Caco-2 (cell line): ENCODE results near the gene ATF2. TPM values are rescaled to one million over a fixed set of nuclear protein-coding genes. Genes with fewer than 3 reads are reported as not detected.

Experiments
- BruUV-seq: library from RNA; stranded (reverse); fragments of 400-500 nt; replicated peaks from 2 replicates; lab custom pipeline; 2021; lab: Mats Ljungman, UMichigan
- CTCF ChIA-PET: fragments of 300-600 bp; sonication (Branson Sonifier 250); formaldehyde crosslinking; loops from one replicate; lab custom pipeline; 2022; ENCODE audit warnings: antibody characterized with exemption; lab: Charles Lee
- POLR2A ChIA-PET: fragments of 300-600 bp; sonication (Branson Sonifier 250); formaldehyde crosslinking; loops from one replicate; lab custom pipeline; 2022; ENCODE audit warnings: antibody characterized with exemption; lab: Charles Lee
- DNase-seq, 2 experiments: peaks; one replicate each; pipeline versions ENCODE4 v3.0.0 to v3.0.0-alpha.2; 2020 to 2022
- H3K27me3 ChIP-seq: replicated peaks from 2 replicates; pipeline ENCODE4 v1.6.0; 2011; ENCODE audit warnings: low read length; ENCODE audit not compliant: control insufficient read depth, insufficient read depth
- H3K36me3 ChIP-seq: 2 replicates; pipeline ENCODE4 v1.5.1; 2011; ENCODE audit warnings: low read length; ENCODE audit not compliant: control insufficient read depth, insufficient read depth
- H3K4me1 ChIP-seq: fragments of 250-450 bp; sonication (Bioruptor Pico); 2 replicates; pipeline ENCODE4 v1.5.1; 2020; ENCODE audit warnings: mild to moderate bottlenecking
- H3K4me3 ChIP-seq: 2 replicates; pipeline ENCODE4 v1.5.1; 2011; ENCODE audit warnings: low read depth, mild to moderate bottlenecking, control low read depth, low read length
- H3K9me3 ChIP-seq: fragments of 250-450 bp; sonication (Bioruptor Pico); 2 replicates; pipeline ENCODE4 v1.5.1; 2020; ENCODE audit warnings: mild to moderate bottlenecking, moderate library complexity
- H3K27ac Mint-ChIP-seq: one replicate; pipeline ENCODE4 v1.8.0; 2022; ENCODE audit warnings: mixed read lengths; ENCODE audit not compliant: unreplicated experiment
- H3K27me3 Mint-ChIP-seq: one replicate; pipeline ENCODE4 v1.8.0; 2022; ENCODE audit warnings: mixed read lengths; ENCODE audit not compliant: insufficient read depth, unreplicated experiment
- H3K36me3 Mint-ChIP-seq: one replicate; pipeline ENCODE4 v1.8.0; 2022; ENCODE audit warnings: mild to moderate bottlenecking, mixed read lengths; ENCODE audit not compliant: insufficient read depth, unreplicated experiment
- H3K4me1 Mint-ChIP-seq: one replicate; pipeline ENCODE4 v1.8.0; 2022; ENCODE audit warnings: low read depth, mixed read lengths; ENCODE audit not compliant: unreplicated experiment
- H3K4me3 Mint-ChIP-seq: one replicate; pipeline ENCODE4 v1.8.0; 2022; ENCODE audit warnings: mild to moderate bottlenecking, moderate library complexity, mixed read lengths; ENCODE audit not compliant: unreplicated experiment
- H3K9me3 Mint-ChIP-seq: one replicate; pipeline ENCODE4 v1.8.0; 2022; ENCODE audit warnings: mixed read lengths; ENCODE audit not compliant: unreplicated experiment
- intact Hi-C: fragments of 100-400 bp; cut with micrococcal nuclease; formaldehyde crosslinking; loops from one replicate; pipeline ENCODE4 v1.10.0; 2022; ENCODE audit not compliant: unreplicated experiment
- total RNA-seq: library from RNA; stranded (reverse); gene quantifications from 2 replicates; pipeline ENCODE4 v1.2.3, GENCODE V29; 2022
- TF ChIP-seq, protein P1 (sequence below), 2 experiments: fragments of 200-600 bp in 1 of 2; IDR thresholded peaks; 1 replicate in 1 of 2; 2 replicates in 1 of 2; pipeline versions ENCODE4 v1.5.1 to v1.8.0; 2011 to 2022; ENCODE audit warnings: antibody characterized with exemption in 1 of 2, control low read depth in 1 of 2, inconsistent platforms in 1 of 2, low read depth in 1 of 2, low read length in 1 of 2, mild to moderate bottlenecking in 1 of 2, moderate library complexity in 1 of 2; ENCODE audit not compliant: insufficient read depth in 1 of 2, severe bottlenecking in 1 of 2, unreplicated experiment in 1 of 2

ATF2 gene
- total RNA-seq, 1 experiment from 2014 or later, result 47.1 TPM

DNA sequence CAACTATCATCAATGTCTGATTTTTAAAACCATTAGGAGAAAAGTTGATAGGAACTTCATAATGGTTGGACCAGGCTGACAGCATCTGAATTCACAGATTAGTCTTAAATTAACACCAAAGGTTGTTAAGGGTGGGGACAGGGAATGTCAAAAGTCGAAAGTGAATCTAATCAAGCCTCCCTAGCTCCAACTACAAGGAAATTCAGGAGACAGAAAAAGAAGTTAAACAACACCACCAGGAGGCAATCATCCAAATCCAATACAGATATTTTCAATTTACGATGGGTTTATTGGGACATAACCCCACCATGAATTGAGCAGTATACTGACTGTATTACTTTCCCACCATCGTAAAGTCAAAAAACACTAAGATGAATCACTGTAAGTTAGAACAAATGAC, 32.8 kb downstream of the ATF2 start:
- no TSS peak for BruUV-seq
- Histone ChIP-seq H3K27me3 (no peaks in the 10 kb centered on the region), H3K4me3 (no peak overlapping the region), H3K36me3 (no peaks in the 10 kb centered on the region), H3K9me3 (no peaks in the 10 kb centered on the region), H3K4me1 (no peaks in the 10 kb centered on the region)
- Mint-ChIP-seq H3K4me3 (no peak overlapping the region), H3K9me3 (no peaks in the 10 kb centered on the region), H3K36me3 (peaks cover 22% of the 10 kb centered on the region), H3K27me3 (no peaks in the 10 kb centered on the region), H3K4me1 (peaks cover 20% of the 10 kb centered on the region), H3K27ac (no peak overlapping the region)
- intact Hi-C loops, result no loop called here
- CTCF ChIA-PET, result no interaction called here
- no peak for DNase-seq
- POLR2A ChIA-PET, result no interaction called here
- TF ChIP-seq, protein P1, sequence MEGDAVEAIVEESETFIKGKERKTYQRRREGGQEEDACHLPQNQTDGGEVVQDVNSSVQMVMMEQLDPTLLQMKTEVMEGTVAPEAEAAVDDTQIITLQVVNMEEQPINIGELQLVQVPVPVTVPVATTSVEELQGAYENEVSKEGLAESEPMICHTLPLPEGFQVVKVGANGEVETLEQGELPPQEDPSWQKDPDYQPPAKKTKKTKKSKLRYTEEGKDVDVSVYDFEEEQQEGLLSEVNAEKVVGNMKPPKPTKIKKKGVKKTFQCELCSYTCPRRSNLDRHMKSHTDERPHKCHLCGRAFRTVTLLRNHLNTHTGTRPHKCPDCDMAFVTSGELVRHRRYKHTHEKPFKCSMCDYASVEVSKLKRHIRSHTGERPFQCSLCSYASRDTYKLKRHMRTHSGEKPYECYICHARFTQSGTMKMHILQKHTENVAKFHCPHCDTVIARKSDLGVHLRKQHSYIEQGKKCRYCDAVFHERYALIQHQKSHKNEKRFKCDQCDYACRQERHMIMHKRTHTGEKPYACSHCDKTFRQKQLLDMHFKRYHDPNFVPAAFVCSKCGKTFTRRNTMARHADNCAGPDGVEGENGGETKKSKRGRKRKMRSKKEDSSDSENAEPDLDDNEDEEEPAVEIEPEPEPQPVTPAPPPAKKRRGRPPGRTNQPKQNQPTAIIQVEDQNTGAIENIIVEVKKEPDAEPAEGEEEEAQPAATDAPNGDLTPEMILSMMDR (IDR thresholded peaks at IDR 0.05; ENCODE audit: insufficient read depth in 1 of 2, low read depth in 1 of 2, low read length in 1 of 2, severe bottlenecking in 1 of 2, unreplicated experiment in 1 of 2), result no peak

DNA sequence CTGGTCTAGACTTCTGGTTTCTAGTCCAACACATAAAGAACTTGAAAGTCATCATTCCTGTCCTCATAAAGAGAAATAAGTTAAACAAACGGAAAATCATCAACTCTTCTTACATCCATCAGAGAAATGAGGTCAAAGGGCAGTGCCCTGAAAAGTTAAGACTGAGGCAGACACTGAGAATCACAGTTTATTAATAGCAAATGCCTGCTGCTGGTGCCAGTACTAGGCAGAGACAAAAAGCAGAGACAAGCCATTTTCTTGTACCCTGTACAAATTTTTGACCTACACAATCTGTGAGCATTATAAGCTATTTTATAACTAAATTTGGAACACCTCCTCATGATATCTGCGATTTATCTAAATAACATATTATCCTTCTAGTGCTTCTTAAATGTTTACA, 36.8 kb downstream of the ATF2 start:
- H3K9me3 Mint-ChIP-seq, result no peaks in the 10 kb centered on the region
- DNase-seq, result no peak
- no peaks in the 10 kb centered on the region for H3K27me3 Mint-ChIP-seq
- ChIA-PET POLR2A (no interaction called here), CTCF (no interaction called here)
- peaks cover 32% of the 10 kb centered on the region for H3K36me3 Mint-ChIP-seq
- H3K4me3 ChIP-seq, result no peak overlapping the region
- H3K9me3 ChIP-seq, result no peaks in the 10 kb centered on the region
- H3K36me3 ChIP-seq, result no peaks in the 10 kb centered on the region
- intact Hi-C loops, result no loop called here
- no peaks in the 10 kb centered on the region for H3K4me1 Mint-ChIP-seq
- no peak overlapping the region for H3K4me3 Mint-ChIP-seq
- H3K4me1 ChIP-seq, result no peaks in the 10 kb centered on the region
- TF ChIP-seq, protein P1 (IDR thresholded peaks at IDR 0.05; ENCODE audit: insufficient read depth in 1 of 2, low read depth in 1 of 2, low read length in 1 of 2, severe bottlenecking in 1 of 2, unreplicated experiment in 1 of 2), result no peak
- H3K27ac Mint-ChIP-seq, result no peak overlapping the region
- BruUV-seq, result no TSS peak
- no peaks in the 10 kb centered on the region for H3K27me3 ChIP-seq

DNA sequence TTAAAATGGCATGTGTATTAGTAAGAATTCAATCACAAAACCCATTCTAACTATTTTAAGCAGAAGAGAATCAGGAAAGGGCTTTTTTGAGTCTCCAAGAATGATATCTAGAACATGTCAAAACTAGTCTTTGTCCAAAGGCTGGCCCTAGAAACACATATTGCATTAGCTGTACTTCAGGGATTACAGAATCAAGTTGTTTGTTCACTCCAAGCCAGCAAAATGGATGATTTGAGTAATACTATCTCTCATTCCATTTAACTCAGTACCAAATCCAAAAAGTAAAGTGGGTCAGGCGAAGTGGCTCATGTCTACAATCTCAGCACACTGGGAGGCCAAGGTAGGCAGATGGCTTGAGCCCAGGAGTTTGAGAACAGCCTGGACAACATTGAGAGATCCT, 41.3 kb downstream of the ATF2 start:
- H3K4me3 Mint-ChIP-seq, result no peak overlapping the region
- BruUV-seq, result no TSS peak
- H3K9me3 Mint-ChIP-seq, result no peaks in the 10 kb centered on the region
- no peaks in the 10 kb centered on the region for H3K4me1 Mint-ChIP-seq
- peaks cover 16% of the 10 kb centered on the region for H3K36me3 Mint-ChIP-seq
- no peak for DNase-seq
- ChIA-PET CTCF (no interaction called here), POLR2A (no interaction called here)
- no peaks in the 10 kb centered on the region for H3K27me3 Mint-ChIP-seq
- Histone ChIP-seq H3K27me3 (no peaks in the 10 kb centered on the region), H3K9me3 (no peaks in the 10 kb centered on the region), H3K4me3 (no peak overlapping the region), H3K36me3 (no peaks in the 10 kb centered on the region), H3K4me1 (no peaks in the 10 kb centered on the region)
- TF ChIP-seq, protein P1 (IDR thresholded peaks at IDR 0.05; ENCODE audit: insufficient read depth in 1 of 2, low read depth in 1 of 2, low read length in 1 of 2, severe bottlenecking in 1 of 2, unreplicated experiment in 1 of 2), result no peak
- intact Hi-C loops, result no loop called here
- no peak overlapping the region for H3K27ac Mint-ChIP-seq
